Ishikawa (cell line): Measurements from ENCODE around the gene RBBP4.

Experiments
- CEBPB ChIP-seq: IDR thresholded peaks from 2 replicates; pipeline ENCODE4 v1.6.1; 2012
- CREB1 ChIP-seq: IDR thresholded peaks from 2 replicates; pipeline ENCODE4 v1.6.1; 2012; ENCODE audit warnings: low read depth
- EGR1 ChIP-seq: IDR thresholded peaks from 2 replicates; pipeline ENCODE4 v1.6.1; 2012
- EP300 ChIP-seq: IDR thresholded peaks from 2 replicates; pipeline ENCODE4 v1.6.1; 2012; ENCODE audit warnings: borderline replicate concordance
- FOXM1 ChIP-seq: IDR thresholded peaks from 2 replicates; pipeline ENCODE4 v1.6.1; 2012; ENCODE audit warnings: low read depth, borderline replicate concordance
- NFIC ChIP-seq: IDR thresholded peaks from 2 replicates; pipeline ENCODE4 v1.6.1; 2012
- RAD21 ChIP-seq: IDR thresholded peaks from 2 replicates; pipeline ENCODE4 v1.6.1; 2012; ENCODE audit warnings: low read depth
- REST ChIP-seq: IDR thresholded peaks from 2 replicates; pipeline ENCODE4 v1.6.1; 2012; ENCODE audit warnings: low read depth, mild to moderate bottlenecking
- TAF1 ChIP-seq: IDR thresholded peaks from 2 replicates; pipeline ENCODE4 v1.6.1; 2012; ENCODE audit warnings: low read depth, mild to moderate bottlenecking
- TCF12 ChIP-seq: IDR thresholded peaks from 2 replicates; pipeline ENCODE4 v1.6.1; 2012; ENCODE audit warnings: low read depth
- TEAD4 ChIP-seq: IDR thresholded peaks from 2 replicates; pipeline ENCODE4 v1.6.1; 2012
- YY1 ChIP-seq: IDR thresholded peaks from 2 replicates; pipeline ENCODE4 v1.6.1; 2012; ENCODE audit warnings: low read depth
- ZBTB7A ChIP-seq: IDR thresholded peaks from 2 replicates; pipeline ENCODE4 v1.6.1; 2012; ENCODE audit warnings: low read depth
- TF ChIP-seq, protein P1 (sequence below): IDR thresholded peaks from 2 replicates; pipeline ENCODE4 v1.6.1; 2012
- TF ChIP-seq, protein P2 (sequence below): IDR thresholded peaks from 2 replicates; pipeline ENCODE4 v1.6.1; 2012

Gene RBBP4

DNA sequence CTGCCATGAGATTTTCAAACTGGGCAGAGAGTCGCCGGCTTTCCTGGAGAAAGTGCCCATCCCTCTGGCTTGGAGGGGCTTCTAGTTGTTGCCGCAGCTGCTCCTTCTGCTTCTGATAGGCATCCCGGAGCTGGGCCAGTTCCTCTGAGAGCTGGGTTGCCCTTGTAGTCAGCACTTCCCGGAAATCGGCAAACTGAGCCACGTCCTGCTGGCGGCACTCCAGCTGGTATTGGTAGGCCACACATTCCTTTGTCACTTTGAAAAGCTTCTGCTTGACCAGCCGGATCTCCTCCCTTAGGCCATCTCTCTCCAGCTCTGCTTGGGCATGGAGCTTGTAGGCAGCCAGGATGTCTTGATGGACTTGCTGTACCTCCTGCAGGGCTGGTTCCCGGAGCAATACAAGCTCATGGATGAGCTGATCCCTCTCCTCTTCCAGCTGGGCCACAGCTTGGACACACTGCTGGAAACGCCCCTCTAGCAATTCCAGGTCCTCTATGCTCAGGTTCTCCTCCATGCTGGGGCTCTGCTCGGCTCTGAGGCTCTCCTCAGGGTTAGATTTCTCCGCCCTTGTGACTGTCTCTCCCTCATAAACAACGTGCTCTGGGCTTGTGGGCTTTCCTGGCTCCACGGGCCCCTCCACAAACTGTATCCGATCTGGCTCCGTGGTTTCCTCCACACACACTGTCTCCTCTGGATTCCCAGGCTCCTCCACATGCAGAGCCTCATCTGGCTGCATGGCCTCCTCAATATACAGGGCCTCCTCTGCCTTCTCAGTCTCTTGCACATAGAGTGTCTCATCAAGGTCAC lies 44.3 kb downstream of the RBBP4 start:
- TF ChIP-seq NFIC (peak; percentile 47; the same call in 1 of the 2 replicates), FOXM1 (no peak)
- TF ChIP-seq, protein P1, sequence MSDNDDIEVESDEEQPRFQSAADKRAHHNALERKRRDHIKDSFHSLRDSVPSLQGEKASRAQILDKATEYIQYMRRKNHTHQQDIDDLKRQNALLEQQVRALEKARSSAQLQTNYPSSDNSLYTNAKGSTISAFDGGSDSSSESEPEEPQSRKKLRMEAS = no peak

DNA sequence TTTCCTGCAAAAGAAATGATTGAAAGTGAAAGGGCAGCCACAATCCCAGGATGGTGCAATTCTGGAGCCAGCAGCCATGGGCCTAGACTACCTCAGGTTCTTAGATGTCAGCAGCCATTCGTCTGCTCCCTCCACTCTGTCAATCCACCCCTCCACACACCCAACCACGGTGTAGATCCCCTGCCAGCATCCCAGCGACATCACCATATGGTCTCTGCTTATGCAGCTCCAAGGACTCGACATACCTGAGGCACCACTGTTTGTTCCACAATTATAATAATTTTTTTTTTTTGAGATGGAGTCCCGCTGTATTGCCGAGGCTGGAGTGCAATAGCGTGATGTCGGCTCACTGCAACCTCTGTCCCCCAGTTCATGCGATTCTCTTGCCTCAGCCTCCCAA lies 45.0 kb downstream of the RBBP4 start:
- no peak for TF ChIP-seq TCF12
- TF ChIP-seq ZBTB7A = no peak
- TF ChIP-seq RAD21 = no peak

- no peak for TF ChIP-seq CREB1
- no peak for TF ChIP-seq TEAD4
- no peak for TF ChIP-seq YY1
- no peak for TF ChIP-seq ZBTB7A
- no peak for TF ChIP-seq EGR1
- TF ChIP-seq CEBPB = no peak
- TF ChIP-seq RAD21 = no peak
- no peak for TF ChIP-seq NFIC
- TF ChIP-seq FOXM1 = no peak
- TF ChIP-seq TCF12 = no peak
- no peak for TF ChIP-seq TAF1
- TF ChIP-seq EP300 = no peak
- TF ChIP-seq, protein P2, sequence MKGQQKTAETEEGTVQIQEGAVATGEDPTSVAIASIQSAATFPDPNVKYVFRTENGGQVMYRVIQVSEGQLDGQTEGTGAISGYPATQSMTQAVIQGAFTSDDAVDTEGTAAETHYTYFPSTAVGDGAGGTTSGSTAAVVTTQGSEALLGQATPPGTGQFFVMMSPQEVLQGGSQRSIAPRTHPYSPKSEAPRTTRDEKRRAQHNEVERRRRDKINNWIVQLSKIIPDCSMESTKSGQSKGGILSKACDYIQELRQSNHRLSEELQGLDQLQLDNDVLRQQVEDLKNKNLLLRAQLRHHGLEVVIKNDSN = no peak
- TF ChIP-seq, protein P1 = no peak
- no peak for TF ChIP-seq REST
Observed at GRCh38 chr1:32701421-32701911, 50.5 kb downstream of the RBBP4 start.

DNA sequence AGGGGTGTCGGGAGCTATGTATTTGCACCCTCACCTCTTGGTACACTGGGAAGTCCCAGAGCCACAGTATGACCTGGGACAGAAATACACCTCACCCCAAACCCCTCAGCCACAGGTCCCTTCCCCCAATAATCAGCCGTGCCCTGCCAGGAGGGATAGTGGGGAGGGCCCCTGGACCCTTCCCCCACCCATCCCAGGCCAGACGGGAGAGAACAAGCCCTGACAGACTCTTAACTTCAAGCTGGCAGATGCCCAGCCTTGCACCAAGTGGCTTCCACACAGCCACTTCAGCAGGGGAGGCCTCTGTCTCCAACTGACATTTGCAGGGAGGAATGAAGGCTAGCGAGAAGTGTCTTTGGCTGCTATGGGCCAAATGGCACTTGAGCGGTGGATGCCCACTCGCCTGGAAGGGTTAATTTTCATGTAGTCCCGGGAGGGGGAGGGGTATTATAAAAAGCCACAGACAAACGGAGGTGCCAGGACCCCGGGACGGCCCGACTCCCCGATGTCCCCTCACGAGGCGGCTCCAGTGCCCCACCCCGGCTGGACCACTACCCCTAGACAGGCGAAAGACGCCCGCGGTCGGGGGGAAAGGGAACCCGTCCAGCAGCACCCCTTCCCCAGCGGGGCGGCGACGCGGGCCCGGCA lies 51.1 kb downstream of the RBBP4 start:
- TF ChIP-seq YY1 (no peak), ZBTB7A (no peak; the same call in 1 of the 2 replicates), TAF1 (0 out of 2 replicates have a peak, but pooled peaks have one; percentile 33)

DNA sequence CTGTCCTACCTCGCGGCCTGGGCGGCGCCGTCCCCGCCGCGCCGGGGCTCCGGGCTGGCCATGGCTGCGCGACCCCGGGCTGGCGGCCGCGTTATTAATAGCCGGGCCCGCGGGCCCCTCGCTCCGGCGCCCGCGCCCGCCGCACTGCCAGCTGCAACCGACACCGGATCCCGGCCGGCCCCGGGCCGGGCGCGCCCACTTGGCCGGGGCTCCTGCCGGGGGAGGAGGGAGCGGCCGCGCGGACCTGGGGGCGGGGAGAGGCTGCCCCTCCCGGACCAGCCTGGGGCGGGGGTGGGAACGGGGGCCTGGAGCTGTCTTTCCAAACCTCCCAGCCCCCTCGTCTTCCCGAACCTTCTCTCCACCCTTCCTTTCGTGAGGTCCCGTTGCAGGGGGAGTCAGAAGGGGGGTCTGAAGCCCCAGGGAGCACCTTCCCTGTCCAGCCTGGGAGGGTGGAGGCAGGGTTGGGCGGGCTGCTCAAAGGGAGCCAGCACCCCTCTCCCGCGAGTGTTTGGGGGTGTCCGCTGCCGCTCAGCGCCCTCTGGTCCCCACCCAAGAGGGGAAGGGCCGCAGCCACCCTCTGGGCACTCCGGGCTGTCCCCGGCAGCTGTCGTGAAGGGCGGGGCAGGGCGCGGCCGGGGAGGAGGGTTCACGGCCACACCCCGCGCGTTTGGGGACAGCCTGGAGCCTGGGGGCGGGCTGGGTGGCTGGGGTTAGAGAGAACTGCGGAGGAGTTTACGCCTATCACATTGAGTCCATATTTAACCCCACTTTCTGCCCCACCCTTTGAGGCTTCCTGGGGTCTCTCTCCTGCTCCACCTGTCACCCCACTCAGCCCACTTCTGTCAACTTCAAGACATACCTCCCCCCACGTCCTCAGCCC lies 51.8 kb downstream of the RBBP4 start, which contains the start of gene SYNC:
SYNC (minus strand) TSS at position 172 of the 880 bp plus-strand sequence; CDS start at position 62, 110 bp downstream.
- TF ChIP-seq, protein P1 = peak; percentile 34; the same call in 1 of the 2 replicates
- no peak for TF ChIP-seq EP300
- TF ChIP-seq RAD21 = no peak
- TF ChIP-seq CEBPB = no peak
- TF ChIP-seq REST = no peak
- TF ChIP-seq ZBTB7A = peak; percentile 56
- TF ChIP-seq NFIC = peak; percentile 12; the same call in 1 of the 2 replicates
- TF ChIP-seq YY1 = no peak
- TF ChIP-seq, protein P2 = no peak
- TF ChIP-seq CREB1 = no peak
- no peak for TF ChIP-seq TEAD4
- TF ChIP-seq TCF12 = peak; percentile 54; the same call in 1 of the 2 replicates
- TF ChIP-seq TAF1 = peak; percentile 28; the same call in 1 of the 2 replicates
- TF ChIP-seq FOXM1 = no peak
- peak; percentile 54; the same call in 1 of the 2 replicates for TF ChIP-seq EGR1
